LNCAP (cell line): Measurements from ENCODE around the gene RAMP1.

Source experiments
- CTCF ChIP-seq: fragments of 450-650 bp; IDR thresholded peaks from 2 replicates; pipeline ENCODE4 v1.5.1; 2017; ENCODE audit warnings: mild to moderate bottlenecking

Gene RAMP1

GRCh38 chr2:237931205-237931721, 71.8 kb downstream of the RAMP1 start:
- no peak for TF ChIP-seq CTCF

DNA sequence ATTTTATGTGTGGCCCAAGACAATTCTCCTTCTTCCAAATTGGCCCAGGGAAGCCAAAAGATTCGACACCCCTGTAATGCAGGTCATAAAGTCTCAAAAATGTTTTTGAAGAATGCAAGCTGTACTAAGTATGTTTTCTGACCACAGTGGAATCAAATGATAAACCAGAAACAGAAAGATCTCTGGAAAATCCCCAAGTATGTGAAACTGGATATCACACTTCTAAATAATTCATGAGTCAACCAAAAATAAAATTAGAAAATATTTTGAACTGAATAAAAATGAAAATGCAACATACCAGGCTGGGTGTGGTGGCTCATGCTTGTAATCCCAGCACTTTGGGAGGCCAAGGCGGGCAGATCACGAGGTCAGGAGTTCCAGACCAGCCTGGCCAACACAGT, 73.3 kb downstream of the RAMP1 start:
- no peak for TF ChIP-seq CTCF

- TF ChIP-seq CTCF: no peak
Measured at GRCh38 chr2:237934186-237934585, 74.8 kb downstream of the RAMP1 start.

GRCh38 chr2:237935740-237936452, 76.5 kb downstream of the RAMP1 start:
- no peak for TF ChIP-seq CTCF

- TF ChIP-seq CTCF: no peak
Measured at GRCh38 chr2:237939251-237939650, 79.8 kb downstream of the RAMP1 start.

DNA sequence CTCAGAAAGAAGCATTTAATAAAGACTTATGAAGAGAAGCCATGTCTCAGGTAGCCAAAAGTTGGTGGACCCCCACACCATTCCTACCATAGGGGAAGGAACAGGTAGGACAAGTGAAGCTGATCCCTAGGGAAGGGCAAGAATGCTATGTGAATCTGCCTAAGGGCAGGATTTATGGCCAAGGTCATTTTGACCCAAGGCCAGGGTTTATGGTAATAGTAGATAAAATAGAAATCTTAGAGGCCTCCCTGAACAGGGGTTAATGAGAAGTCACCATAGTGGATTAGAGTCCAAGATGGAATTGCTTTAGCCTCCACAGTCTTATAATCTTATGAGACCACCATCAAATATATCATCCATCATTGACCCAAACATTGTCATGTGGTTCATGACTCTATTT, 81.4 kb downstream of the RAMP1 start:
- TF ChIP-seq CTCF: no peak

- no peak for TF ChIP-seq CTCF
Measured at GRCh38 chr2:237941239-237941638, 81.8 kb downstream of the RAMP1 start.

GRCh38 chr2:237942513-237942899, 83.1 kb downstream of the RAMP1 start:
- no peak for TF ChIP-seq CTCF
